ENCODE measurements around the gene ULK4.
A peak's percentile ranks its signal among the peaks of the same experiment; 100 is the strongest.

Gene ULK4

DNA sequence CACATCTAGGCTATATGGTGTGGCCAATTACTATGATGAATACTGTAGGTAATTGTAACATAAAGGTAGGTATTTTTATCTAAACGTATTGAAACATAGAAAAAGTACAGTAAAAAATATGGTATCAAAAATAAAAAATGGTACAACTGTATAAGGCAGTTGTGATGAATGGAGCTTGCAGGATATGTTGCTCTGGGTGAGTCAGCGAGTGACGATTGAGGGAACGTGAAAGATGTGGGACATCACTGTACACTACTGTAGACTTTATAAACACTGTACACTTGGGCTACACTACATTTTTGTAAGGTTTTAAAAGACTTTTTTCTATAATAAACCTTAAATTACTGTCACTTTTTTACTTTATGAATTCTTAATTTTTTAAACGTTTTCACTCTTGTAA, 752.3 kb downstream of the ULK4 start:
- H3K4me3 ChIP-seq (ENCODE audit: low read depth, low read length), result no peak overlapping the region
- TF ChIP-seq, protein P1, sequence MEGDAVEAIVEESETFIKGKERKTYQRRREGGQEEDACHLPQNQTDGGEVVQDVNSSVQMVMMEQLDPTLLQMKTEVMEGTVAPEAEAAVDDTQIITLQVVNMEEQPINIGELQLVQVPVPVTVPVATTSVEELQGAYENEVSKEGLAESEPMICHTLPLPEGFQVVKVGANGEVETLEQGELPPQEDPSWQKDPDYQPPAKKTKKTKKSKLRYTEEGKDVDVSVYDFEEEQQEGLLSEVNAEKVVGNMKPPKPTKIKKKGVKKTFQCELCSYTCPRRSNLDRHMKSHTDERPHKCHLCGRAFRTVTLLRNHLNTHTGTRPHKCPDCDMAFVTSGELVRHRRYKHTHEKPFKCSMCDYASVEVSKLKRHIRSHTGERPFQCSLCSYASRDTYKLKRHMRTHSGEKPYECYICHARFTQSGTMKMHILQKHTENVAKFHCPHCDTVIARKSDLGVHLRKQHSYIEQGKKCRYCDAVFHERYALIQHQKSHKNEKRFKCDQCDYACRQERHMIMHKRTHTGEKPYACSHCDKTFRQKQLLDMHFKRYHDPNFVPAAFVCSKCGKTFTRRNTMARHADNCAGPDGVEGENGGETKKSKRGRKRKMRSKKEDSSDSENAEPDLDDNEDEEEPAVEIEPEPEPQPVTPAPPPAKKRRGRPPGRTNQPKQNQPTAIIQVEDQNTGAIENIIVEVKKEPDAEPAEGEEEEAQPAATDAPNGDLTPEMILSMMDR (IDR thresholded peaks at IDR 0.05; ENCODE audit: borderline replicate concordance, insufficient read depth, low read depth, low read length), result no peak

DNA sequence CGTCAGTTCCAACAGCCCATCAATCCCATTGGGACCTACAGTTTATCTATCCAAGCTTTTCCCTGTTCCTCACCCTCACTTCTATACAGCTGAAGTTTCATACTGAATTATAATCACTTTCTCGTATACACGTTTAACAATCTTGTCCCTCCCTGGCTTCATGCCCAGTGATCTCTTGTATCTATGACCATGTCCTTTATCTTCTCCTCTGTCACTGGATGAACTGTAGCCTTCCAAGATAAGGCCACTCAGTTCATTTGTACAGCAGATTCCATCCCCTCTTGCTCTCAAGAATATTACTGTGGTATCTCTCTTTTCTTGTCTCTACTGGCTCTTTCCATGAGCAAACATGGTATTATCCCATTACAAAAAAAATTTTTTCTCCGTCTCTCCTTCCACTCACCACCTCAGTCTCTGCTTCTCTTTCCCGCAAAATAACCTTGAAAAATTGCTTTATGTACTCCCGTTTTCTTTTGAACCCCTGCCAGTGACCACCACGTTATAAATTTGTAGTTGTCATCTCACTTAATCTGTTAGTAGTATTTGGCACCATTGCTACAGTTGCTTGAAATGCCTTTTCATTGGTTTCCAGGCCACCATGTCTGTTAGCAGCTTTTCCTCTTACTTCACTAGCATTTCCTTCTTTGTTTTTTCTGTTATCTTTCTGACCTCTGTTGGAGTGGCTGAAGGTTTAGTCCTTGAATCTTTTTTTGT, 753.2 kb downstream of the ULK4 start:
- H3K4me3 ChIP-seq (ENCODE audit: low read depth, low read length), result no peak overlapping the region
- TF ChIP-seq, protein P1 (IDR thresholded peaks at IDR 0.05; ENCODE audit: borderline replicate concordance, insufficient read depth, low read depth, low read length), result no peak

DNA sequence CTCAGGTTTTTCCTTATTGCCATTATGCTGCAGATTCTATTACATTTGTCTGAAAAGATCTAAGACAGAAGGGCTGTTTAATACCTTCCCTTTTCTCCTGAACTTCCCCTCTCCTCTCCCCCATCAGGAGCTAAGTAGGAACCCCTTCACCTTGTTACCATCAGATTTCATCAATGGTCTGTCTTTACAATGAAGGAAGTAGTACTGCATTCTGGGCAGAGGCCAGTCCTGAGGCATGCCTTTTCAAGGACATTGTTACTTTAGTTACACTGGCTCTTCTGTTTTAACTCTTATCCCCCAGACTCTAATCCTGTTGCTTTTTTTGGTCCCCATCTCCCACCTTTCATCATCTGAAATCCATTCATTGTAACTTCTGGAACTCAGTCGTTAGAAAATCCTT, 754.5 kb downstream of the ULK4 start:
- TF ChIP-seq, protein P1 (IDR thresholded peaks at IDR 0.05; ENCODE audit: borderline replicate concordance, insufficient read depth, low read depth, low read length), result no peak
- H3K4me3 ChIP-seq (ENCODE audit: low read depth, low read length), result no peak overlapping the region

DNA sequence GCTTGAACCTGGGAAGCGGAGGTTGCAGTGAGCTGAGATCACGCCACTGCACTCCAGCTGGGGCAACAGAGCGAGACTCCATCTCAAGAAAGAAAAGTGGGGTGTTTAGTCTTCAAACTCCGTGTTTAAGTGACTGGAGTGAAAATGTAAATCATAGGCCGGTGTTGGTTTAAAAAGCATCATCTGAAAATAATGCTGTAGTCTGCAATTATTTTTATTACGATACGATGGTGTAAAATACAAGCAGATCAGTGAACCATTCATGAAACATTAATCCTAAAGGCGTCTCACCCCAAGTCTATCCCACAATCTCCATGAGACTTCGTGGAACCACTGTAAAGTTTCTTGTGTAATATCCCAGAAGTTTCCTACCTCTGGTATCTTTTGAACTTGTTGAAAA, 756.3 kb downstream of the ULK4 start:
- no peak overlapping the region for H3K4me3 ChIP-seq (ENCODE audit: low read depth, low read length)
- TF ChIP-seq, protein P1 (IDR thresholded peaks at IDR 0.05; ENCODE audit: borderline replicate concordance, insufficient read depth, low read depth, low read length), result no peak

DNA sequence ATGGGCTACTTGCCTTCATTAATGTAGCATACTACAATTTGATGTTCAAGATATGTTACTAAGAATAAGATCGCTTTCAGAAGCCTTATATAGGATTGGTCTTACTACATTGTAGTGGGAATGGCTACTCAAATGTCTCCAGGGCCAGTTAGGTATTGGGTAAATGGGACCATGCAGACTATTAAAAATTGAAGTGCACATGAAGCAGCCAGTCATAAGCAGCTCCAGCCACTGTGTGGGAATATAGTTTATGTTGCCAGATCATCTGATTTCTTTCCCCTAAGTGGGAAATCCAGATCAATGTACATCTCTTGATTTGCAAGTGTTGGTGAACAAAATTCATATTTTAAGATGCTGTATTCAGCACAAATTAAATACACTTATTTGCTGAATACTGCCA, 757.5 kb downstream of the ULK4 start:
- TF ChIP-seq, protein P1 (IDR thresholded peaks at IDR 0.05; ENCODE audit: borderline replicate concordance, insufficient read depth, low read depth, low read length), result no peak
- no peak overlapping the region for H3K4me3 ChIP-seq (ENCODE audit: low read depth, low read length)

DNA sequence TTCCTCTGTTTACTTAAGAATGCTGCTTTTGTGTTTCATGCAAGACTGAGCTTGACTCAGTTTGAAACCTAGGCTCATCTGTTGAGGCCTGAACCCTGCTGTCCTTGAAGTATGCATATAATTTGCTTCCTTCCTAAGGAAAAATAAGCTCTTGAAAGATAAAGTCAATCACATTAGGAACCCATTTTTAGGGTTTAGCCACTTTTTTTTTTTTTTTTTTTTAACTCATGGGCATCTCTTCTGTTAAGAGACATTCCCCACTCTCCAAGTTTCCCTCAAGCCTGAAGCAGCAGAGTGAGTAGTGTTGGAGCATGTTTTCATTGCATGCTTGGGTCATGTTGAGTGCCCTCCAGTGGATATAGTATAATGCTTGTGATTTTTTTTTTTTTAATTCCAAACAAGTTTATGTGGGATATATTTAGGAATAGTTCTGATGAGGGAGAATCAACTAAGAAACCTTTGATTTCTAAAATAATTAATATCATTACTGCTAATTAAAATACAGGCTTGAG, 759.0 kb downstream of the ULK4 start:
- TF ChIP-seq, protein P1 (IDR thresholded peaks at IDR 0.05; ENCODE audit: borderline replicate concordance, insufficient read depth, low read depth, low read length), result peak; percentile 11; the same call in 1 of the 2 replicates
- no peak overlapping the region for H3K4me3 ChIP-seq (ENCODE audit: low read depth, low read length)
